Neuronal stem cell (in vitro differentiated cells): ENCODE measurements around the gene LMTK3.

ENCODE experiments used
- DNase-seq: peaks from one replicate; pipeline ENCODE4 v3.0.0-alpha.2; 2013; ENCODE audit warnings: low spot score
- H2AFZ ChIP-seq: one replicate; pipeline ENCODE4 v1.6.1; 2013; ENCODE audit warnings: mild to moderate bottlenecking, low read length, inconsistent platforms
- H2AK5ac ChIP-seq: 2 replicates; pipeline ENCODE4 v1.6.1; 2013; ENCODE audit warnings: low read depth, mild to moderate bottlenecking, inconsistent platforms, low read length, moderate library complexity, mixed read lengths
- H2BK120ac ChIP-seq: 2 replicates; pipeline ENCODE4 v1.6.1; 2013; ENCODE audit warnings: low read depth, mild to moderate bottlenecking, inconsistent platforms, low read length, moderate library complexity, mixed read lengths
- H2BK12ac ChIP-seq: one replicate; pipeline ENCODE4 v1.6.1; 2013; ENCODE audit warnings: low read length, inconsistent platforms
- H2BK15ac ChIP-seq: 2 replicates; pipeline ENCODE4 v1.6.1; 2013; ENCODE audit warnings: mild to moderate bottlenecking, low read length, inconsistent platforms, mixed read lengths
- H2BK5ac ChIP-seq: one replicate; pipeline ENCODE4 v1.6.1; 2013; ENCODE audit warnings: inconsistent platforms, mild to moderate bottlenecking, low read length, moderate library complexity
- H3K14ac ChIP-seq: one replicate; pipeline ENCODE4 v1.6.1; 2013; ENCODE audit warnings: low read length, inconsistent platforms
- H3K18ac ChIP-seq: 2 replicates; pipeline ENCODE4 v1.6.1; 2013; ENCODE audit warnings: low read length, inconsistent platforms
- H3K23ac ChIP-seq: 2 replicates; pipeline ENCODE4 v1.6.1; 2013; ENCODE audit warnings: low read depth, mild to moderate bottlenecking, mixed read lengths, low read length, inconsistent platforms; ENCODE audit not compliant: poor library complexity
- H3K27ac ChIP-seq: replicated peaks from 3 replicates; pipeline ENCODE4 v1.5.1; 2013; ENCODE audit warnings: low read length, inconsistent platforms
- H3K27me3 ChIP-seq, 3 experiments: 2 replicates each; pipeline ENCODE4 v1.6.1; 2013; ENCODE audit warnings: low read length in 3 of 3, mild to moderate bottlenecking in 2 of 3, inconsistent platforms in 1 of 3, low read depth in 1 of 3, mixed read lengths in 1 of 3, moderate library complexity in 1 of 3; ENCODE audit not compliant: control insufficient read depth in 3 of 3, insufficient read depth in 3 of 3
- H3K36me3 ChIP-seq, 2 donors: replicated peaks in 1 of 2; 2 replicates each; pipeline ENCODE4 v1.6.1; 2013; ENCODE audit warnings: low read length in 2 of 2; ENCODE audit not compliant: control insufficient read depth in 2 of 2, insufficient read depth in 2 of 2
- H3K4ac ChIP-seq: 2 replicates; pipeline ENCODE4 v1.6.1; 2013; ENCODE audit warnings: inconsistent platforms, mild to moderate bottlenecking, low read length, moderate library complexity
- H3K4me1 ChIP-seq, 2 donors: 1 replicate in 1 of 2; 2 replicates in 1 of 2; pipeline ENCODE4 v1.6.1; 2013; ENCODE audit warnings: low read length in 2 of 2, low read depth in 1 of 2; ENCODE audit not compliant: control insufficient read depth in 2 of 2, insufficient read depth in 1 of 2
- H3K4me2 ChIP-seq: one replicate; pipeline ENCODE4 v1.6.1; 2013; ENCODE audit warnings: mild to moderate bottlenecking, low read length, inconsistent platforms; ENCODE audit not compliant: insufficient read depth, poor library complexity, severe bottlenecking
- H3K4me3 ChIP-seq, 2 donors: 2 replicates each; pipeline ENCODE4 v1.5.1; 2013; ENCODE audit warnings: low read length in 2 of 2, mild to moderate bottlenecking in 2 of 2, inconsistent platforms in 1 of 2, moderate library complexity in 1 of 2
- H3K79me1 ChIP-seq: one replicate; pipeline ENCODE4 v1.6.1; 2013; ENCODE audit warnings: low read depth, mild to moderate bottlenecking, inconsistent platforms, low read length, moderate library complexity
- H3K9ac ChIP-seq: one replicate; pipeline ENCODE4 v1.6.1; 2013; ENCODE audit warnings: mild to moderate bottlenecking, low read depth, low read length, inconsistent platforms; ENCODE audit not compliant: poor library complexity
- H3K9me3 ChIP-seq, 2 donors: replicated peaks in 1 of 2; 2 replicates each; pipeline versions ENCODE3 to v1.6.1; 2013; ENCODE audit warnings: low read length in 2 of 2, mild to moderate bottlenecking in 2 of 2, inconsistent platforms in 1 of 2, low read depth in 1 of 2, mixed read lengths in 1 of 2, moderate library complexity in 1 of 2; ENCODE audit not compliant: control insufficient read depth in 2 of 2, insufficient read depth in 1 of 2
- H4K8ac ChIP-seq: one replicate; pipeline ENCODE4 v1.6.1; 2013; ENCODE audit warnings: low read depth, mild to moderate bottlenecking, inconsistent platforms, low read length, moderate library complexity
- H4K91ac ChIP-seq: one replicate; pipeline ENCODE4 v1.6.1; 2013; ENCODE audit warnings: low read length, low read depth, mild to moderate bottlenecking, inconsistent platforms; ENCODE audit not compliant: poor library complexity
- WGBS, 2 donors: extraction: QIAGEN DNeasy Blood & Tissue Kit; methylation state at CpG; one replicate each; pipeline ENCODE4 v1.1.7; 2013; ENCODE audit warnings: missing lambda C conversion rate in 2 of 2, mixed read lengths in 1 of 2; ENCODE audit not compliant: insufficient read length in 2 of 2, insufficient replicate concordance in 1 of 2; ENCODE audit errors: extremely low coverage in 2 of 2; 5-methylcytosine and 5-hydroxymethylcytosine counted together

Gene LMTK3

GRCh38 chr19:48444129-48444935 lies 67.3 kb downstream of the LMTK3 start:
- no peak overlapping the region for H3K4me2 ChIP-seq
- H3K36me3 ChIP-seq = peaks cover 12 to 27% of the 10 kb centered on the region in 2 donors
- no peak overlapping the region for H3K14ac ChIP-seq
- DNase-seq = no peak
- no CpG with 5 or more reads among the region's 38 CpGs for WGBS, 2 donors
- H3K18ac ChIP-seq = peak overlapping the region; percentile 44
- peak overlapping the region; percentile 38 for H2AK5ac ChIP-seq
- peak overlapping the region; percentile 70 for H3K23ac ChIP-seq
- no peak overlapping the region for H4K8ac ChIP-seq
- no peak overlapping the region for H4K91ac ChIP-seq
- peak overlapping the region; percentile 79 for H2AFZ ChIP-seq
- peak overlapping the region; percentile 75 for H2BK15ac ChIP-seq
- peak overlapping the region; percentile 54 for H2BK120ac ChIP-seq
- H3K4ac ChIP-seq = no peak overlapping the region
- peak overlapping the region; percentile 16 for H2BK12ac ChIP-seq
- H3K79me1 ChIP-seq = peaks cover 13% of the 10 kb centered on the region
- peaks cover 9 to 10% of the 10 kb centered on the region in 2 donors for H3K4me1 ChIP-seq
- H2BK5ac ChIP-seq = peak overlapping the region; percentile 8
- H3K9ac ChIP-seq = no peak overlapping the region
- H3K27me3 ChIP-seq = no peaks in the 10 kb centered on the region
- H3K4me3 ChIP-seq = peak overlapping the region in 1 of 2 donors; percentile 95
- H3K9me3 ChIP-seq = peaks cover 0 to 3% of the 10 kb centered on the region in 2 donors
- H3K27ac ChIP-seq = no peak overlapping the region

- DNase-seq = no peak
- Histone ChIP-seq H3K9ac (no peak overlapping the region), H3K23ac (peak overlapping the region; percentile 55), H2AK5ac (peak overlapping the region; percentile 38), H4K91ac (no peak overlapping the region), H2AFZ (no peak overlapping the region), H3K4me1 (peaks cover 9 to 10% of the 10 kb centered on the region in 2 donors), H2BK12ac (no peak overlapping the region), H3K18ac (no peak overlapping the region), H2BK15ac (peak overlapping the region; percentile 75), H3K4me3 (no peak overlapping the region), H3K4me2 (no peak overlapping the region), H3K4ac (no peak overlapping the region), H3K79me1 (peaks cover 13% of the 10 kb centered on the region), H3K27me3 (no peaks in the 10 kb centered on the region), H3K27ac (no peak overlapping the region), H2BK5ac (peak overlapping the region; percentile 8), H3K14ac (no peak overlapping the region), H2BK120ac (peak overlapping the region; percentile 54), H3K36me3 (peaks cover 11 to 21% of the 10 kb centered on the region in 2 donors), H3K9me3 (peaks cover 0 to 3% of the 10 kb centered on the region in 2 donors), H4K8ac (no peak overlapping the region)
- no CpG with 5 or more reads among the region's 45 CpGs for WGBS, 2 donors
Measured at GRCh38 chr19:48443731-48444128, 67.9 kb downstream of the LMTK3 start.

GRCh38 chr19:48443256-48443655 lies 68.4 kb downstream of the LMTK3 start:
- no peak overlapping the region for H2BK15ac ChIP-seq

More at GRCh38 chr19:48443256-48443655, 68.4 kb downstream of the LMTK3 start:
- Histone ChIP-seq H3K9me3 (peaks cover 0 to 3% of the 10 kb centered on the region in 2 donors), H2BK5ac (no peak overlapping the region), H2AK5ac (no peak overlapping the region), H2BK120ac (no peak overlapping the region), H3K4me1 (peaks cover 9 to 10% of the 10 kb centered on the region in 2 donors), H3K4me2 (no peak overlapping the region), H3K9ac (no peak overlapping the region), H2AFZ (no peak overlapping the region), H3K14ac (no peak overlapping the region), H3K27me3 (no peaks in the 10 kb centered on the region), H3K4me3 (no peak overlapping the region), H3K18ac (no peak overlapping the region), H4K8ac (no peak overlapping the region), H3K36me3 (peaks cover 7 to 16% of the 10 kb centered on the region in 2 donors), H4K91ac (no peak overlapping the region), H3K23ac (no peak overlapping the region), H2BK12ac (no peak overlapping the region), H3K27ac (no peak overlapping the region), H3K79me1 (peaks cover 13% of the 10 kb centered on the region), H3K4ac (no peak overlapping the region)
- no peak for DNase-seq
- no CpG with 5 or more reads among the region's 60 CpGs for WGBS, 2 donors
